ENCODE data around the gene LRRC8D. TPM values are rescaled to one million over a fixed set of nuclear protein-coding genes. Genes with fewer than 3 reads are reported as not detected.
A peak's percentile ranks its signal among the peaks of the same experiment; 100 is the strongest.

Gene LRRC8D
- total RNA-seq, 5 donors from 2014 or later (not counting 1 experiment from before 2014, with no cell fraction given): 23.8 to 43.4 (median 33.0) TPM

- ATAC-seq (replicated peaks in 1 of 4) (no peak), DNase-seq (no peak)
- Mint-ChIP-seq H3K27me3 (no peaks in the 10 kb centered on the region), H3K4me1 (peaks cover 22 to 39% (median 32%) of the 10 kb centered on the region in 3 donors), H3K27ac (peak overlapping the region in 1 of 2 donors; percentile 12), H3K9me3 (no peaks in the 10 kb centered on the region), H3K36me3 (no peaks in the 10 kb centered on the region), H3K4me3 (no peak overlapping the region)
- no peaks in the 10 kb centered on the region for H3K9me3 ChIP-seq
- H3K27me3 ChIP-seq (replicated peaks in 1 of 2; ENCODE audit: control insufficient read depth in 2 of 2, extremely low read depth in 1 of 2, insufficient read depth in 2 of 2, low read length in 1 of 2): no peaks in the 10 kb centered on the region
- no peak overlapping the region for H3K27ac ChIP-seq (ENCODE audit: low read length)
- no peaks in the 10 kb centered on the region for H3K36me3 ChIP-seq (ENCODE audit: control insufficient read depth in 2 of 2, extremely low read depth in 1 of 2, insufficient read depth in 1 of 2, low read length in 1 of 2)
- WGBS (ENCODE audit: insufficient coverage): 100% methylated on average over 1 of the region's 3 CpGs
- H3K4me1 ChIP-seq (ENCODE audit: control insufficient read depth in 1 of 2, extremely low read depth in 1 of 2, insufficient read depth in 2 of 2, low read length in 2 of 2): peaks cover 8 to 11% of the 10 kb centered on the region in 2 experiments
- H3K4me3 ChIP-seq (ENCODE audit: control insufficient read depth in 1 of 2, extremely low read depth in 1 of 2, low read length in 1 of 2): no peak overlapping the region
- ChIA-PET POLR2A (interaction anchor here in 1 of 2 donors (0.6 to 0.8 kb wide), 2 partner anchors 15 to 18 kb away, joined by 4 to 14 read pairs; no protein-coding TSS in a partner anchor), CTCF (interaction anchor here in 1 of 2 donors (1.3 kb wide), 1 partner anchor 59 kb away, joined by 4 read pairs; no protein-coding TSS in a partner anchor)
These were observed 18.7 kb downstream of the LRRC8D start for GRCh38 chr1:89839516-89839915.

- no peaks in the 10 kb centered on the region for H3K36me3 ChIP-seq (ENCODE audit: control insufficient read depth in 2 of 2, extremely low read depth in 1 of 2, insufficient read depth in 1 of 2, low read length in 1 of 2)
- Mint-ChIP-seq H3K9me3 (no peaks in the 10 kb centered on the region), H3K27ac (peak overlapping the region in 1 of 2 donors; percentile 23), H3K4me1 (peaks cover 33 to 50% (median 40%) of the 10 kb centered on the region in 3 donors), H3K36me3 (no peaks in the 10 kb centered on the region), H3K4me3 (no peak overlapping the region), H3K27me3 (no peaks in the 10 kb centered on the region)
- no peak for ATAC-seq (replicated peaks in 1 of 4)
- peaks cover 19 to 29% of the 10 kb centered on the region in 2 experiments for H3K4me1 ChIP-seq (ENCODE audit: control insufficient read depth in 1 of 2, extremely low read depth in 1 of 2, insufficient read depth in 2 of 2, low read length in 2 of 2)
- H3K27me3 ChIP-seq (replicated peaks in 1 of 2; ENCODE audit: control insufficient read depth in 2 of 2, extremely low read depth in 1 of 2, insufficient read depth in 2 of 2, low read length in 1 of 2): no peaks in the 10 kb centered on the region
- WGBS (ENCODE audit: insufficient coverage): 100% methylated on average over 1 of the region's 2 CpGs
- H3K9me3 ChIP-seq: no peaks in the 10 kb centered on the region
- no peak overlapping the region for H3K4me3 ChIP-seq (ENCODE audit: control insufficient read depth in 1 of 2, extremely low read depth in 1 of 2, low read length in 1 of 2)
- CTCF ChIA-PET: interaction anchor here in 1 of 2 donors (0.7 to 2.3 kb wide), 3 partner anchors 20 to 39 kb away, joined by 4 to 8 read pairs (median 5); no protein-coding TSS in a partner anchor
- POLR2A ChIA-PET: interaction anchor here in 1 of 2 donors (0.7 kb wide), 2 partner anchors 26 to 570 kb away, joined by 3 to 8 read pairs; no protein-coding TSS in a partner anchor
- H3K27ac ChIP-seq (ENCODE audit: low read length): no peak overlapping the region
- DNase-seq: no peak
These were observed 20.7 kb downstream of the LRRC8D start for GRCh38 chr1:89841507-89841906.

GRCh38 chr1:89842567-89843272 is 21.9 kb downstream of the LRRC8D start:
- Mint-ChIP-seq H3K4me1 (peaks cover 45 to 56% (median 47%) of the 10 kb centered on the region in 3 donors), H3K36me3 (no peaks in the 10 kb centered on the region), H3K27me3 (no peaks in the 10 kb centered on the region), H3K9me3 (no peaks in the 10 kb centered on the region), H3K27ac (peak overlapping the region; percentile 91 to 93), H3K4me3 (peak overlapping the region; percentile 92 to 94 (median 93))
- 85% methylated on average over 4 of the region's 9 CpGs for WGBS (ENCODE audit: insufficient coverage)
- no peaks in the 10 kb centered on the region for H3K27me3 ChIP-seq (replicated peaks in 1 of 2; ENCODE audit: control insufficient read depth in 2 of 2, extremely low read depth in 1 of 2, insufficient read depth in 2 of 2, low read length in 1 of 2)
- ChIA-PET CTCF (interaction anchor here (0.5 to 2.3 kb wide), 23 partner anchors 9 to 1159 kb away, joined by 3 to 8 read pairs (median 5); partner anchors contain the start of gene PKN2 (in 1 of the 2)), POLR2A (interaction anchor here (0.6 to 1.7 kb wide), 13 partner anchors 9 to 232 kb away, joined by 3 to 11 read pairs (median 4); no protein-coding TSS in a partner anchor)
- peak overlapping the region; percentile 82 to 98 for H3K4me3 ChIP-seq (ENCODE audit: control insufficient read depth in 1 of 2, extremely low read depth in 1 of 2, low read length in 1 of 2)
- peaks cover 22 to 40% of the 10 kb centered on the region in 2 experiments for H3K4me1 ChIP-seq (ENCODE audit: control insufficient read depth in 1 of 2, extremely low read depth in 1 of 2, insufficient read depth in 2 of 2, low read length in 2 of 2)
- ATAC-seq (replicated peaks in 1 of 4) (peak in 3 of 4 experiments; percentile 25 to 59 (median 29)), DNase-seq (peak in 1 of 35 experiments; percentile 18)
- H3K9me3 ChIP-seq: no peaks in the 10 kb centered on the region
- peak overlapping the region; percentile 61 for H3K27ac ChIP-seq (ENCODE audit: low read length)
- H3K36me3 ChIP-seq (ENCODE audit: control insufficient read depth in 2 of 2, extremely low read depth in 1 of 2, insufficient read depth in 1 of 2, low read length in 1 of 2): no peaks in the 10 kb centered on the region

GRCh38 chr1:89843273-89844130 is 22.7 kb downstream of the LRRC8D start:
- H3K36me3 ChIP-seq (ENCODE audit: control insufficient read depth in 2 of 2, extremely low read depth in 1 of 2, insufficient read depth in 1 of 2, low read length in 1 of 2): no peaks in the 10 kb centered on the region
- peaks cover 6% of the 10 kb centered on the region for H3K36me3 Mint-ChIP-seq
- H3K9me3 Mint-ChIP-seq: no peaks in the 10 kb centered on the region
- DNase-seq: peak; percentile 48 to 88 (median 72)
- H3K27me3 Mint-ChIP-seq: no peaks in the 10 kb centered on the region
- H3K4me3 Mint-ChIP-seq: peak overlapping the region; percentile 92 to 94 (median 93)
- ChIA-PET CTCF (interaction anchor here (0.6 to 2.3 kb wide), 28 partner anchors 9 to 1159 kb away, joined by 3 to 8 read pairs (median 4); partner anchors contain the start of genes LRRC8D (in 1 of the 2) and PKN2 (in 1 of the 2)), POLR2A (interaction anchor here (0.6 to 1.7 kb wide), 16 partner anchors 9 to 233 kb away, joined by 3 to 11 read pairs (median 4); no protein-coding TSS in a partner anchor)
- ATAC-seq (replicated peaks in 1 of 4): peak; percentile 89 to 94 (median 90)
- peaks cover 53 to 63% (median 55%) of the 10 kb centered on the region in 3 donors for H3K4me1 Mint-ChIP-seq
- peaks cover 22 to 43% of the 10 kb centered on the region in 2 experiments for H3K4me1 ChIP-seq (ENCODE audit: control insufficient read depth in 1 of 2, extremely low read depth in 1 of 2, insufficient read depth in 2 of 2, low read length in 2 of 2)
- no peaks in the 10 kb centered on the region for H3K9me3 ChIP-seq
- peak overlapping the region; percentile 82 to 98 for H3K4me3 ChIP-seq (ENCODE audit: control insufficient read depth in 1 of 2, extremely low read depth in 1 of 2, low read length in 1 of 2)
- H3K27me3 ChIP-seq (replicated peaks in 1 of 2; ENCODE audit: control insufficient read depth in 2 of 2, extremely low read depth in 1 of 2, insufficient read depth in 2 of 2, low read length in 1 of 2): no peaks in the 10 kb centered on the region
- WGBS (ENCODE audit: insufficient coverage): under 1% methylated on average over 55 of the region's 63 CpGs
- peak overlapping the region; percentile 68 for H3K27ac ChIP-seq (ENCODE audit: low read length)
- H3K27ac Mint-ChIP-seq: peak overlapping the region; percentile 93

- POLR2A ChIA-PET: interaction anchor here (0.8 to 1.7 kb wide), 4 partner anchors 8 to 19 kb away, joined by 3 to 11 read pairs (median 4); no protein-coding TSS in a partner anchor
- peak overlapping the region; percentile 92 to 94 (median 93) for H3K4me3 Mint-ChIP-seq
These were observed 23.5 kb downstream of the LRRC8D start for GRCh38 chr1:89844241-89844807.

More at GRCh38 chr1:89844241-89844807, 23.5 kb downstream of the LRRC8D start:
- Mint-ChIP-seq H3K27me3 (no peaks in the 10 kb centered on the region), H3K27ac (peak overlapping the region; percentile 91 to 93), H3K4me1 (peaks cover 61 to 67% (median 63%) of the 10 kb centered on the region in 3 donors), H3K36me3 (peaks cover 9% of the 10 kb centered on the region), H3K9me3 (no peaks in the 10 kb centered on the region)
- peak overlapping the region; percentile 82 to 98 for H3K4me3 ChIP-seq (ENCODE audit: control insufficient read depth in 1 of 2, extremely low read depth in 1 of 2, low read length in 1 of 2)
- WGBS (ENCODE audit: insufficient coverage): 0% methylated on average over 3 of the region's 7 CpGs
- no peaks in the 10 kb centered on the region for H3K9me3 ChIP-seq
- CTCF ChIA-PET: interaction anchor here (0.7 to 2.2 kb wide), 10 partner anchors 9 to 143 kb away, joined by 3 to 8 read pairs (median 4); partner anchors contain the start of gene LRRC8D (in 1 of the 2)
- peak overlapping the region; percentile 68 for H3K27ac ChIP-seq (ENCODE audit: low read length)
- DNase-seq (peak in 11 of 35 experiments; percentile 10 to 53 (median 22)), ATAC-seq (replicated peaks in 1 of 4) (no peak)
- no peaks in the 10 kb centered on the region for H3K36me3 ChIP-seq (ENCODE audit: control insufficient read depth in 2 of 2, extremely low read depth in 1 of 2, insufficient read depth in 1 of 2, low read length in 1 of 2)
- H3K27me3 ChIP-seq (replicated peaks in 1 of 2; ENCODE audit: control insufficient read depth in 2 of 2, extremely low read depth in 1 of 2, insufficient read depth in 2 of 2, low read length in 1 of 2): no peaks in the 10 kb centered on the region
- H3K4me1 ChIP-seq (ENCODE audit: control insufficient read depth in 1 of 2, extremely low read depth in 1 of 2, insufficient read depth in 2 of 2, low read length in 2 of 2): peaks cover 22 to 43% of the 10 kb centered on the region in 2 experiments
